C4-2B (cell line): Measurements from ENCODE around the gene ZNF565.
"Not testable (repeated sequence)": the region's sequence is repeated elsewhere in the genome, so short reads cannot be mapped to it uniquely, and the experiment has no call there.

Source experiments
- CTCF ChIP-seq: fragments of 450-650 bp; conservative IDR thresholded peaks from 2 replicates; pipeline ENCODE4 v1.5.1; 2017; ENCODE audit warnings: mild to moderate bottlenecking
- ZFX ChIP-seq: fragments of 450-650 bp; IDR thresholded peaks from 2 replicates; pipeline ENCODE4 v1.6.1; 2017

GRCh38 chr19:36134867-36135266 lies 79.6 kb downstream of the ZNF565 start:
- TF ChIP-seq CTCF, ZFX: not testable (repeated sequence)
